ENCODE measurements around the gene TLR9.

Gene TLR9

DNA sequence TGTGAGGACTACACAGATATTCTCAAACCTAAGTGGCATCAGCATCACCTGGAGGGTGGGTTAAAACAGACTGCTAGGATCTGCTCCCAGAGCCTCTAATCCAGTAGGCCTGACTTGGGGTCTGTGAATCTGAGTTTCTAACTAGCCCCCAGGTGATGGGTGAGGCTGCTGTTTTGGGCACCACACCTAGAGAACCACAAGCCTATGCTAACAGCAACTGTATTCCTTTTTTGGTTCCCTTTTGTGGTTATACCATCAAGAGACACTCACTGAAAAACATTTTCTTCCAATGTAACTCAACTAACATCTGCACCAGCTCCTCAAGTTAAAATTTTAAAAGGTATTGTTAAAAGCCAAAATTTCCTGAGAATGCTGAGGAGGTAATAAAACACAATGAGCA lies 37.0 kb upstream of the TLR9 start:
- TF ChIP-seq, protein P1, sequence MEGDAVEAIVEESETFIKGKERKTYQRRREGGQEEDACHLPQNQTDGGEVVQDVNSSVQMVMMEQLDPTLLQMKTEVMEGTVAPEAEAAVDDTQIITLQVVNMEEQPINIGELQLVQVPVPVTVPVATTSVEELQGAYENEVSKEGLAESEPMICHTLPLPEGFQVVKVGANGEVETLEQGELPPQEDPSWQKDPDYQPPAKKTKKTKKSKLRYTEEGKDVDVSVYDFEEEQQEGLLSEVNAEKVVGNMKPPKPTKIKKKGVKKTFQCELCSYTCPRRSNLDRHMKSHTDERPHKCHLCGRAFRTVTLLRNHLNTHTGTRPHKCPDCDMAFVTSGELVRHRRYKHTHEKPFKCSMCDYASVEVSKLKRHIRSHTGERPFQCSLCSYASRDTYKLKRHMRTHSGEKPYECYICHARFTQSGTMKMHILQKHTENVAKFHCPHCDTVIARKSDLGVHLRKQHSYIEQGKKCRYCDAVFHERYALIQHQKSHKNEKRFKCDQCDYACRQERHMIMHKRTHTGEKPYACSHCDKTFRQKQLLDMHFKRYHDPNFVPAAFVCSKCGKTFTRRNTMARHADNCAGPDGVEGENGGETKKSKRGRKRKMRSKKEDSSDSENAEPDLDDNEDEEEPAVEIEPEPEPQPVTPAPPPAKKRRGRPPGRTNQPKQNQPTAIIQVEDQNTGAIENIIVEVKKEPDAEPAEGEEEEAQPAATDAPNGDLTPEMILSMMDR (IDR thresholded peaks at IDR 0.05; ENCODE audit: low read depth, low read length), result no peak
- DNase-seq (ENCODE audit: extremely low read depth, low read depth), result no peak

DNA sequence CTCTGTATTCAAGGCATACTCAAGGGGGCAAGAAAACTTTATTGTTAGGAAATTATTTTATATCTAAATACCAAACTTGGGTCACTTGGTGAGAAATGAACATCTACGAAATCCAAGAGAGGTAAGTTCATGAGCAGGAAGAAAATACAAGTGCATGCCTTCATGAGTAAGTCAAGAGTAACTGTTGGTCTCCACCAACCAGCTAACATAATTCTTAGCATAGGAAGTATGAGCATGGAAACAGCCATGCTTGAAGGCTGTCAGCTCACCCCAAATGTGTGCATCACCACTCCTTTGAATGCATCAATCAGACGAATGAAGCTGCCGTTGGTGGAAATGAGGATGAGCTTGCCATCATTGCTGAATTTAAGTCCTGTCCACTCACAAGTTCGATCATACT lies 34.0 kb upstream of the TLR9 start:
- TF ChIP-seq, protein P1 (IDR thresholded peaks at IDR 0.05; ENCODE audit: low read depth, low read length), result no peak
- no peak for DNase-seq (ENCODE audit: extremely low read depth, low read depth)

DNA sequence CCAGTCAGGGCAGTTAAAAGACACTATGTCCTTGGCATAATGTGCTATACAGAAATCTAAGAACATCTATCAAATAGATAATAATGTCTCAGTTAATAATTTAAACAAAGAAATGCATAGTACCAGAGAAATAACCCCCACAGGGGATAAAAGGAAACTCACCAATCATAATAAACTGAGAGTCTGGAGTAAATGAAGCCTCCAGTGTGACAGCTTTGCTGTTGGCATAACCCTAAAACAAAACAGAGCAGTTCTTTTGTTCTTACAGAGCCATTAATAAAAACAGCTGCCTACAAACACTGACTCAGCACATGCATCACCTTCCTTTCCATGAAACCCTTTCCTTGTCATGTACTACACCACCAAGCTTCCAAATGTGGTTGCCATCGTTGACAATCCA lies 33.6 kb upstream of the TLR9 start:
- DNase-seq (ENCODE audit: extremely low read depth, low read depth), result no peak
- TF ChIP-seq, protein P1 (IDR thresholded peaks at IDR 0.05; ENCODE audit: low read depth, low read length), result no peak

DNA sequence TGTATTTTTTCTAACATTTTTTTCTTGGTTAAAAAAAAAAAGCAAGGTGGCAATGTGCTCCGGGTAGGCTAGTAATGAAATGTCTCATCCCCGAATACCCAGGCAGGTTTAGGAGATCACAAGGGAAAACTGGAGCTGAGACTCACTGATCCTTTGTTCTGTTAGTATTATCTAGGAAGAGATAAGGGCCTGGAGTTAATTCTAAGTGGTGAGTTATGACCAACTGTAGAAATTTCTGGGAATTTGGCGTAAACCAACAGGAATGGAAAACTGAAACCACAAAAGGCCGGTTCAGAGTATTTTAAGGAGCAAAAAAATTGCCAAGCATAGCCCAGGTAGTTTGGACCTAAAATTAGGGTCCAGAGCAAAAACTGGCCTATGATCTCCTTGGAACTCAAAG lies 32.5 kb upstream of the TLR9 start:
- no peak for DNase-seq (ENCODE audit: extremely low read depth, low read depth)
- TF ChIP-seq, protein P1 (IDR thresholded peaks at IDR 0.05; ENCODE audit: low read depth, low read length), result no peak

DNA sequence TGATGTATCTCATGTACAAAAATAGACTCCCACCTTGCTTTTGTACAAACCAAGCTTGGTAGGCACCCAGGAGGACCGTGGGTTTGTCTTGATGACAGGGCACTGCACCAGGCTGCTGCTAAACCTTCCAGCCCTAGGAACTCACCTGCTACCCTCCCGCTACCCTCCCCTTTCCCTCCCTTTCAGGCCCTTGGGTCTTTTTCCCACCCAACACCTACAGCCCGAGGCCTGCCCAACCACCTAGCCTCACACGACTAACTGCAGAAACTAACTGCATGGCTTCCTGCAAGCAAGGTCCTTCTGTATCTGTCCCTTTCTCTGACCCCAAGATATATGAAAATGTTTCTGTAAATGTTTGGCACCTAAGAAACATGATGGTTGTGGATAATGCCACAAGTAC lies 31.2 kb upstream of the TLR9 start:
- no peak for DNase-seq (ENCODE audit: extremely low read depth, low read depth)
- TF ChIP-seq, protein P1 (IDR thresholded peaks at IDR 0.05; ENCODE audit: low read depth, low read length), result no peak

DNA sequence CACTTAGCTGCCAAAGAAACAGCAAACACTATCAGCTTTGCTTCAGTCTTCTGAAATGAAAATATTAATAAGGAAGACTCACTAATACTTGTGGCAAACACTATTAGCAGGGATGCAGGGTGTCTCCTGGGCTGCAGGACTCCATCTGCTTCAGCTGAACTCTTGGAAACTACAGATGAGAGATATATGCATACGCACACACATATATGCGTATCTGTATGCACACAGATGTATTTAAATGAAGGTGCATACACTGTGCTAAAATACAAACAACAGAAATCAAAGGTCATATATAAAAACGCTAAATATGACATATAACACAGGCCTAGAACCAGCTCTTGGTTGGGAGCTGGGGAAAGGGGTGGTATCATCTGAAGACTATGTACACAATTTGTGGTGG lies 30.7 kb upstream of the TLR9 start:
- TF ChIP-seq, protein P1 (IDR thresholded peaks at IDR 0.05; ENCODE audit: low read depth, low read length), result no peak
- no peak for DNase-seq (ENCODE audit: extremely low read depth, low read depth)

DNA sequence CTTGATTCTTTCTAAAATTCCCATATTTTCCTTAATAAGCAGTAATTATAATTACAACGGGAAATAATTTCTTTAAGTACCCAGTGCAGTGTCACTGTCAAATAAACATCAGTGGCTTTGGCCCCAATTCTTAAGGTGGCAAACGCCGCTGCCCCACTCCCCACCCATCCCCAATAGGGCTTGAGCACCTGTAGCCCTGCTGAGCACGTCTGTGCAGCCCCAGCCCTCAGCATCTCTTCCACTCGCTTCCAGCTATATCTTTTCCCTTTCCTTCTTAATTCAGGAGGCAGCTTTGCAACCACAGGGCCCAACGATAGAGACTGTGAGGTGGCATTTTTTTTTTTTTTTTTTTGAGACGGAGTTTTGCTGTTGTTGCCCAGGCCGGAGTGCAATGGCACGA lies 29.2 kb upstream of the TLR9 start:
- DNase-seq (ENCODE audit: extremely low read depth, low read depth), result no peak

More for the DNA sequence above, 29.2 kb upstream of the TLR9 start:
- TF ChIP-seq, protein P1 (IDR thresholded peaks at IDR 0.05; ENCODE audit: low read depth, low read length), result no peak
